Measurements from ENCODE around the gene DRD1. TPM values are rescaled to one million over a fixed set of nuclear protein-coding genes. Genes with fewer than 3 reads are reported as not detected.
A peak's percentile ranks its signal among the peaks of the same experiment; 100 is the strongest.

The DRD1 gene
- total RNA-seq, 2 donors from 2014 or later: 0.28 to 0.77 TPM

DNA sequence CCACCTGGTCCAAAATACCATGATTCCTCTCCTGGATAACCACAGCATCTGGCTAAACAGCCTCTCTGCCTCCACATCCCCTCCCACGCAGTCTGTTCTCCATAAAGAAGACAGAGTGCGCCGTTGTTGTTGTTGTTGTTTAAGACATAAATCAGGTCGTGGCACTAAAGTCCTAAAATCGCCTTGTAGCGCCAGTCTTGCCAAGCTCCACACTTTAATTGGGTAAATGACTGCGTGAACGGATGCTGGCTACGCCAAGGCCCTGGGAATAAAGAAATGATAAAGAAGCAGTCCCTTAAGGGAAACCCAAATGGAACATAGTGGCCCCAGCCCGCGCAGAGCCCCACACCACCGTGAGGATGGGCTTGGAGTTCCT lies 34.0 kb upstream of the DRD1 start:
- Histone ChIP-seq H3K9me3 (no peaks in the 10 kb centered on the region), H3K4me1 (replicated peaks) (no peaks in the 10 kb centered on the region), H3K27me3 (replicated peaks; ENCODE audit: insufficient read depth) (no peaks in the 10 kb centered on the region), H3K36me3 (no peaks in the 10 kb centered on the region), H3K4me3 (peak overlapping the region; percentile 82 to 91), H3K27ac (peak overlapping the region; percentile 78 to 81)
- 1% methylated on average over 12 of the region's 12 CpGs for WGBS
- DNase-seq (ENCODE audit: low spot score): no peak
- intact Hi-C loops (cut with DNase I): no loop called here
- TF ChIP-seq, protein P1, sequence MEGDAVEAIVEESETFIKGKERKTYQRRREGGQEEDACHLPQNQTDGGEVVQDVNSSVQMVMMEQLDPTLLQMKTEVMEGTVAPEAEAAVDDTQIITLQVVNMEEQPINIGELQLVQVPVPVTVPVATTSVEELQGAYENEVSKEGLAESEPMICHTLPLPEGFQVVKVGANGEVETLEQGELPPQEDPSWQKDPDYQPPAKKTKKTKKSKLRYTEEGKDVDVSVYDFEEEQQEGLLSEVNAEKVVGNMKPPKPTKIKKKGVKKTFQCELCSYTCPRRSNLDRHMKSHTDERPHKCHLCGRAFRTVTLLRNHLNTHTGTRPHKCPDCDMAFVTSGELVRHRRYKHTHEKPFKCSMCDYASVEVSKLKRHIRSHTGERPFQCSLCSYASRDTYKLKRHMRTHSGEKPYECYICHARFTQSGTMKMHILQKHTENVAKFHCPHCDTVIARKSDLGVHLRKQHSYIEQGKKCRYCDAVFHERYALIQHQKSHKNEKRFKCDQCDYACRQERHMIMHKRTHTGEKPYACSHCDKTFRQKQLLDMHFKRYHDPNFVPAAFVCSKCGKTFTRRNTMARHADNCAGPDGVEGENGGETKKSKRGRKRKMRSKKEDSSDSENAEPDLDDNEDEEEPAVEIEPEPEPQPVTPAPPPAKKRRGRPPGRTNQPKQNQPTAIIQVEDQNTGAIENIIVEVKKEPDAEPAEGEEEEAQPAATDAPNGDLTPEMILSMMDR (IDR thresholded peaks at IDR 0.05): no peak
- TF ChIP-seq POLR2AphosphoS5 (IDR thresholded peaks at IDR 0.05) (no peak), POLR2A (IDR thresholded peaks at IDR 0.05) (no peak)

DNA sequence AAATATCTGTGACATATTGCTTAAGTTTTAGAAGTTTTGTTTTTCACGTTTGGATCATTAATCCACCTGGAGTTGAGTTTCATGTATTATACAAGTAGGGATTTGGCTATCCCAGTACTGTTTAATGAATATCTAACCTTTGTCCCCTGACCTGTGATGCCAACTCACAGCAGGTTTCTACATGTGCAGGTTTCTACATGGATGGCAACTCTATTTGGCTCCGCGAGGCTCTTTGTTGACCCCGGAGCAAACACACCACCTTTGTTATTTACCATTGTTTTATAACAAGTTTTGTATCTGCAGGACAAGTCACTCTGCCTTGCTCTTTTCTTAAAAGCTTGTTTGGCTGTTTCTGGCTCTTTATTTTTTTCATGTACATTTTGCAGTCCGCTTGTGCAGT lies 33.5 kb upstream of the DRD1 start:
- DNase-seq (ENCODE audit: low spot score): no peak
- no peaks in the 10 kb centered on the region for H3K4me1 ChIP-seq (replicated peaks)
- intact Hi-C loops (cut with DNase I): no loop called here
- H3K4me3 ChIP-seq: no peak overlapping the region
- H3K27ac ChIP-seq: peak overlapping the region in 1 of 2 donors; percentile 81
- no peaks in the 10 kb centered on the region for H3K27me3 ChIP-seq (replicated peaks; ENCODE audit: insufficient read depth)
- no peak for TF ChIP-seq POLR2A (IDR thresholded peaks at IDR 0.05)
- TF ChIP-seq, protein P1 (IDR thresholded peaks at IDR 0.05): no peak
- no peak for TF ChIP-seq POLR2AphosphoS5 (IDR thresholded peaks at IDR 0.05)
- no peaks in the 10 kb centered on the region for H3K9me3 ChIP-seq
- 47% methylated on average over 5 of the region's 5 CpGs for WGBS
- H3K36me3 ChIP-seq: no peaks in the 10 kb centered on the region

DNA sequence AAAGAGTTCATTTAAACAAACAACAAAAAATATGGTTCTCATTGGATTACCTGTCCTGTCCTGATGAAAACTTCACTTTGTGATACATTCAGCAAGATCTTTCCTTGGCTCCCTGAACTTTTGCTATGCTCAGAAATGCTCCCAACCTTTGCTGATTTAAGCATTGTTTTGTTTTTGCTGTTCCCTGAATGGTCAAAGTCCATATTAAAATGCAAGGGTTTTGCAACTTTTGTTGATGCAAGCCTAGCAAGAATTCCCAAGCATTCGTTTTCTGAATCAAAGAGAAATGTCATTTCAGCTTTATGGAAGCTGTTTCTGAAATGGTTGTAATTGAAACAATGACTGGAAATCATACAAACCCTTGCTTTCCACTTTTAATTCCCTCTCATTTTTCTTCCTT lies 31.3 kb upstream of the DRD1 start:
- H3K4me3 ChIP-seq: no peak overlapping the region
- H3K27ac ChIP-seq: no peak overlapping the region
- H3K36me3 ChIP-seq: no peaks in the 10 kb centered on the region
- H3K27me3 ChIP-seq (replicated peaks; ENCODE audit: insufficient read depth): no peaks in the 10 kb centered on the region
- no peaks in the 10 kb centered on the region for H3K9me3 ChIP-seq
- intact Hi-C loops (cut with DNase I): no loop called here
- TF ChIP-seq POLR2AphosphoS5 (IDR thresholded peaks at IDR 0.05) (no peak), POLR2A (IDR thresholded peaks at IDR 0.05) (no peak)
- TF ChIP-seq, protein P1 (IDR thresholded peaks at IDR 0.05): no peak
- no peak for DNase-seq (ENCODE audit: low spot score)
- WGBS: 89% methylated on average over 1 of the region's 1 CpG
- H3K4me1 ChIP-seq (replicated peaks): no peaks in the 10 kb centered on the region

DNA sequence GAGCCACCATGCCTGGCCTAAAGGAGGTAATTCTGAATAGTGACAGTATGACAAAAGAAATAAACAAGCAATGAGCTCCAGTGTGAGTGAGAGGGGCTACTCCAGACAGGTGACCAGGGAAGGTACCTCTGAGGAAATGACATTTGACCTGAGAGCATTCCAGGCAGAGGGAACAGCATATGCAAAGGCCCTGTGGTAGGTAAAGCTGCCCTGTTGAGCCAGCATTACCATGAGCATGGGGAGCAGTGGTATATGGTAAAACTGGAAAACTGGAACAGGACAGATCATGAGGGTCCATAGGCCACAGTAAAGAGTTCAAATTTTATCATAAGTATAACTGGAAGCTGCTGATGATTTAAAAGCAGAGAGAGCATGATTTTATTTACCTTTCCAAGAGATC lies 28.4 kb upstream of the DRD1 start:
- Histone ChIP-seq H3K36me3 (no peaks in the 10 kb centered on the region), H3K4me1 (replicated peaks) (no peaks in the 10 kb centered on the region), H3K9me3 (no peaks in the 10 kb centered on the region), H3K27me3 (replicated peaks; ENCODE audit: insufficient read depth) (no peaks in the 10 kb centered on the region), H3K27ac (no peak overlapping the region), H3K4me3 (no peak overlapping the region)
- TF ChIP-seq POLR2AphosphoS5 (IDR thresholded peaks at IDR 0.05) (no peak), POLR2A (IDR thresholded peaks at IDR 0.05) (no peak)
- TF ChIP-seq, protein P1 (IDR thresholded peaks at IDR 0.05): no peak
- intact Hi-C loops (cut with DNase I): no loop called here
- no peak for DNase-seq (ENCODE audit: low spot score)

DNA sequence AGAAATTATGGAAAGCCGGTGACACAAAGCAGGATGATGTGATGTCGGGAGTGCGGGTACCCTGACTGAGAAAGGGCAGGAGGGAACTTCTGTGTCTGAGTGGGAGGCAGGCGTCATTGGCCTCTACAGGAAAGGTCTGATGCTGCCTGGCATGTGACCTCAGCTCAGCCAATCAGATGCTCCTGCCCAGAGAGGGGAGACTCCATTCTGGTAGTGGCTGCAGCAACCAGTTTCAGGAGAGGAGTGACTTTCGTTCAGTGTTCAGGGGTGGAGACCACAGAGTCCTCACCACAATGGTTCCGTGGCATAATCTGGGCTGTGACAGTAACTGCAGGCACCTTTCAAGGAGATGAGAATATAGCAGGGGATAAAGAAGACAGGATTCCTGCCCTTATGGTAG lies 27.6 kb upstream of the DRD1 start:
- Histone ChIP-seq H3K27ac (no peak overlapping the region), H3K9me3 (no peaks in the 10 kb centered on the region), H3K4me3 (no peak overlapping the region), H3K27me3 (replicated peaks; ENCODE audit: insufficient read depth) (no peaks in the 10 kb centered on the region), H3K36me3 (no peaks in the 10 kb centered on the region), H3K4me1 (replicated peaks) (no peaks in the 10 kb centered on the region)
- 91% methylated on average over 6 of the region's 6 CpGs for WGBS
- intact Hi-C loops (cut with DNase I): no loop called here
- DNase-seq (ENCODE audit: low spot score): no peak
- TF ChIP-seq POLR2AphosphoS5 (IDR thresholded peaks at IDR 0.05) (no peak), POLR2A (IDR thresholded peaks at IDR 0.05) (no peak)
- TF ChIP-seq, protein P1 (IDR thresholded peaks at IDR 0.05): no peak
